Glutamatergic neuron (in vitro differentiated cells): ENCODE data around the gene DUSP22. TPM values are rescaled to one million over a fixed set of nuclear protein-coding genes. Genes with fewer than 3 reads are reported as not detected.
"Not testable (repeated sequence)": the region's sequence is repeated elsewhere in the genome, so short reads cannot be mapped to it uniquely, and the experiment has no call there.

Experiments used
- DNase-seq: peaks from one replicate; pipeline ENCODE4 v3.0.0; 2022
- H3K27ac Mint-ChIP-seq: one replicate; pipeline ENCODE4 v1.8.0; 2020; ENCODE audit warnings: mild to moderate bottlenecking, mixed read lengths, inconsistent platforms; ENCODE audit not compliant: unreplicated experiment
- H3K27me3 Mint-ChIP-seq: one replicate; pipeline ENCODE4 v1.8.0; 2020; ENCODE audit warnings: mild to moderate bottlenecking, moderate library complexity, mixed read lengths, inconsistent platforms; ENCODE audit not compliant: unreplicated experiment
- H3K36me3 Mint-ChIP-seq: one replicate; pipeline ENCODE4 v1.8.0; 2020; ENCODE audit warnings: mild to moderate bottlenecking, mixed read lengths, inconsistent platforms; ENCODE audit not compliant: unreplicated experiment
- H3K4me1 Mint-ChIP-seq: one replicate; pipeline ENCODE4 v1.8.0; 2020; ENCODE audit warnings: mild to moderate bottlenecking, low read depth, mixed read lengths, inconsistent platforms; ENCODE audit not compliant: unreplicated experiment
- H3K4me3 Mint-ChIP-seq: one replicate; pipeline ENCODE4 v1.8.0; 2020; ENCODE audit warnings: mild to moderate bottlenecking, mixed read lengths, inconsistent platforms; ENCODE audit not compliant: unreplicated experiment
- H3K9me3 Mint-ChIP-seq: one replicate; pipeline ENCODE4 v1.8.0; 2020; ENCODE audit warnings: mild to moderate bottlenecking, moderate library complexity, mixed read lengths, inconsistent platforms; ENCODE audit not compliant: unreplicated experiment
- CTCF ChIP-seq: fragments of 200-600 bp; sonication (generic); IDR thresholded peaks from one replicate; pipeline ENCODE4 v1.5.0; 2021; ENCODE audit not compliant: partially characterized antibody, unreplicated experiment
- total RNA-seq: library from RNA; stranded (reverse); fragmentation: NEBNext Ultra II Directional; extraction: Animal tissue kit (Norgen Biotek cat#: 25700); gene quantifications from one replicate; pipeline ENCODE4 v1.2.1, GENCODE V29; 2021; ENCODE audit not compliant: unreplicated experiment

DUSP22 gene
- total RNA-seq, 1 donor from 2014 or later, result 40.4 TPM

- no peak for TF ChIP-seq CTCF
- Mint-ChIP-seq H3K36me3 (peaks cover 25% of the 10 kb centered on the region), H3K9me3 (peaks cover 6% of the 10 kb centered on the region), H3K27ac (no peak overlapping the region), H3K4me3 (no peak overlapping the region), H3K27me3 (peaks cover 4% of the 10 kb centered on the region), H3K4me1 (no peaks in the 10 kb centered on the region)
- no peak for DNase-seq
These were observed 9.3 kb upstream of the DUSP22 start for GRCh38 chr6:282867-283416.

GRCh38 chr6:284486-284885 lies 7.8 kb upstream of the DUSP22 start:
- Mint-ChIP-seq H3K27me3 (peaks cover 6% of the 10 kb centered on the region), H3K27ac (no peak overlapping the region), H3K36me3 (peaks cover 25% of the 10 kb centered on the region), H3K4me3 (no peak overlapping the region), H3K4me1 (no peaks in the 10 kb centered on the region), H3K9me3 (peaks cover 7% of the 10 kb centered on the region)
- DNase-seq, result no peak
- no peak for TF ChIP-seq CTCF

- no peak for TF ChIP-seq CTCF
- Mint-ChIP-seq H3K27me3 (peaks cover 6% of the 10 kb centered on the region), H3K36me3 (peaks cover 25% of the 10 kb centered on the region), H3K9me3 (peaks cover 7% of the 10 kb centered on the region), H3K4me3 (no peak overlapping the region), H3K27ac (no peak overlapping the region), H3K4me1 (no peaks in the 10 kb centered on the region)
- DNase-seq, result no peak
These were observed 7.1 kb upstream of the DUSP22 start for GRCh38 chr6:285030-285771.

- not testable (repeated sequence) for DNase-seq, H3K4me3 Mint-ChIP-seq, H3K27me3 Mint-ChIP-seq, H3K9me3 Mint-ChIP-seq, H3K4me1 Mint-ChIP-seq, H3K27ac Mint-ChIP-seq
- H3K36me3 Mint-ChIP-seq, result peaks cover 18% of the 10 kb centered on the region
These were observed 6.4 kb upstream of the DUSP22 start for GRCh38 chr6:285902-286301.

- Mint-ChIP-seq H3K36me3 (peaks cover 21% of the 10 kb centered on the region), H3K4me3 (no peak overlapping the region), H3K27ac (no peak overlapping the region), H3K27me3 (peaks cover 6% of the 10 kb centered on the region), H3K4me1 (peaks cover 8% of the 10 kb centered on the region), H3K9me3 (peaks cover 8% of the 10 kb centered on the region)
- no peak for DNase-seq
- no peak for TF ChIP-seq CTCF
These were observed 5.4 kb upstream of the DUSP22 start for GRCh38 chr6:286681-287488.
